Activated B cell treated with CpG ODN at 0.5 μM for 24 hours (primary cell): ENCODE data around the gene BICD1. TPM values are rescaled to one million over a fixed set of nuclear protein-coding genes. Genes with fewer than 3 reads are reported as not detected.

Experiments used
- ATAC-seq: fragments of 200-7000 bp; cut with Tn5 transposase; one replicate; pipeline ENCODE4 v1.10.0; 2021; ENCODE audit warnings: low read depth, mild to moderate bottlenecking, moderate library complexity
- CTCF ChIA-PET: fragments of 350-600 bp; sonication (Branson Sonifier 250); formaldehyde crosslinking; loops from one replicate; lab custom pipeline; 2021; ENCODE audit warnings: antibody characterized with exemption; lab: Charles Lee
- POLR2A ChIA-PET: fragments of 350-600 bp; sonication (Branson Sonifier 250); formaldehyde crosslinking; loops from one replicate; lab custom pipeline; 2021; ENCODE audit warnings: antibody characterized with exemption; lab: Charles Lee
- DNase-seq: peaks from one replicate; pipeline ENCODE4 v3.0.0; 2022
- H3K27ac Mint-ChIP-seq: one replicate; pipeline ENCODE4 v1.8.0; 2020; ENCODE audit warnings: mixed read lengths
- H3K27me3 Mint-ChIP-seq: one replicate; pipeline ENCODE4 v1.8.0; 2021; ENCODE audit warnings: mixed read lengths
- H3K36me3 Mint-ChIP-seq: one replicate; pipeline ENCODE4 v1.8.0; 2021; ENCODE audit warnings: low read depth, mixed read lengths
- H3K4me1 Mint-ChIP-seq: one replicate; pipeline ENCODE4 v1.8.0; 2021; ENCODE audit warnings: mixed read lengths
- H3K4me3 Mint-ChIP-seq: one replicate; pipeline ENCODE4 v1.8.0; 2020; ENCODE audit warnings: mild to moderate bottlenecking, mixed read lengths
- H3K9me3 Mint-ChIP-seq: one replicate; pipeline ENCODE4 v1.8.0; 2020; ENCODE audit warnings: mixed read lengths
- CTCF ChIP-seq: fragments of 200-600 bp; IDR thresholded peaks from one replicate; pipeline ENCODE4 v1.8.0; 2022; ENCODE audit warnings: antibody characterized with exemption, mild to moderate bottlenecking
- intact Hi-C: fragments of 100-400 bp; cut with micrococcal nuclease; formaldehyde crosslinking; loops from one replicate; pipeline ENCODE4 v1.15.1; 2024
- total RNA-seq: library from RNA; stranded (reverse); gene quantifications from 2 replicates; pipeline ENCODE4 v1.2.3, GENCODE V29; 2022

Gene BICD1
- total RNA-seq, 1 donor from 2014 or later: 67.6 TPM

DNA sequence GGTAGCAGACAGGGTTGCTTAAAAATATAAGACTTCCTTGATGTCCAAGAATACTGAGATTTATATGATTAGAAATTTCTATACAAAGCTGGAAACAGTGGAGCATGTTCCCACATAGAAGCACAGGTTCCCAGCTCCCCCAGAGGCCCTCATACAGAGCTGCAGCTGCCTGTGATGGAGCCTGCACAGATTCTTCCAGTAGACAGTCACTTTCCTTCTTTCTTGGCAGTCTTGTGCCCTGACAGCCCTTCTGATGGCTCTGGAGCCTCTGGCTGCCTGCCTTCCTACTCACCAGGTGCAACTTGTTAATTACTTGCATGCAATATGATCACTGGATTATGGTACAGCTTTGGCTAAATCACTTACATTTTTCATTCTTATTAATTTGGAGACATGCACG is 44.4 kb downstream of the BICD1 start:
- DNase-seq (no peak), ATAC-seq (no peak)
- no peaks in the 10 kb centered on the region for H3K27me3 Mint-ChIP-seq
- intact Hi-C loops: no loop called here
- H3K36me3 Mint-ChIP-seq: peaks cover 19% of the 10 kb centered on the region
- no peak overlapping the region for H3K27ac Mint-ChIP-seq
- H3K4me3 Mint-ChIP-seq: no peak overlapping the region
- H3K9me3 Mint-ChIP-seq: peaks cover 2% of the 10 kb centered on the region
- peaks cover 2% of the 10 kb centered on the region for H3K4me1 Mint-ChIP-seq
- ChIA-PET POLR2A (no interaction called here), CTCF (no interaction called here)
- TF ChIP-seq CTCF: no peak

GRCh38 chr12:32151552-32151951 is 44.9 kb downstream of the BICD1 start:
- ATAC-seq: no peak
- H3K36me3 Mint-ChIP-seq: peaks cover 19% of the 10 kb centered on the region
- CTCF ChIA-PET: no interaction called here
- DNase-seq: no peak
- TF ChIP-seq CTCF: no peak
- H3K4me1 Mint-ChIP-seq: peaks cover 2% of the 10 kb centered on the region
- no peak overlapping the region for H3K27ac Mint-ChIP-seq
- no peak overlapping the region for H3K4me3 Mint-ChIP-seq
- intact Hi-C loops: no loop called here
- H3K27me3 Mint-ChIP-seq: no peaks in the 10 kb centered on the region
- peaks cover 2% of the 10 kb centered on the region for H3K9me3 Mint-ChIP-seq
- POLR2A ChIA-PET: no interaction called here

DNA sequence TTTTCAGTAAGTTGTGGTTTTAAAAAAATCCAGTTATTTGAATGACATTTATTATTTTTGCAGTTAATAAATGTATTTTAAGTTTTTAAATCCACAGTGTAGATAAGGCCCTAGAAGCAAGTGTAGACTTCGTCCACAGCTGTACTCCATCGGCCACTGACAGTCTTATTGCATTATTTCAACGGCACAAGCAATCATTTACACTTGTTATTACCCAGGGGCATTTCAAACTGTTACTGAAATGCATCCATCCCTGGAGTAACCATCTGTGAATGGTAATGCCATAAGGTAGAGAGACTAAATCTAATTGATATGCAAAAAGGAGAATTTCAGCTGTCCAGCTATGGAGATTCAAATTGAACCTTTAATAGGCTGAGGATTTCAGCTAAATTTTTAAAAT is 48.4 kb downstream of the BICD1 start:
- DNase-seq (no peak), ATAC-seq (no peak)
- ChIA-PET CTCF (no interaction called here), POLR2A (no interaction called here)
- intact Hi-C loops: no loop called here
- no peaks in the 10 kb centered on the region for H3K27me3 Mint-ChIP-seq
- TF ChIP-seq CTCF: no peak
- no peak overlapping the region for H3K4me3 Mint-ChIP-seq
- peaks cover 19% of the 10 kb centered on the region for H3K36me3 Mint-ChIP-seq
- H3K27ac Mint-ChIP-seq: no peak overlapping the region
- H3K4me1 Mint-ChIP-seq: no peaks in the 10 kb centered on the region
- H3K9me3 Mint-ChIP-seq: no peaks in the 10 kb centered on the region

DNA sequence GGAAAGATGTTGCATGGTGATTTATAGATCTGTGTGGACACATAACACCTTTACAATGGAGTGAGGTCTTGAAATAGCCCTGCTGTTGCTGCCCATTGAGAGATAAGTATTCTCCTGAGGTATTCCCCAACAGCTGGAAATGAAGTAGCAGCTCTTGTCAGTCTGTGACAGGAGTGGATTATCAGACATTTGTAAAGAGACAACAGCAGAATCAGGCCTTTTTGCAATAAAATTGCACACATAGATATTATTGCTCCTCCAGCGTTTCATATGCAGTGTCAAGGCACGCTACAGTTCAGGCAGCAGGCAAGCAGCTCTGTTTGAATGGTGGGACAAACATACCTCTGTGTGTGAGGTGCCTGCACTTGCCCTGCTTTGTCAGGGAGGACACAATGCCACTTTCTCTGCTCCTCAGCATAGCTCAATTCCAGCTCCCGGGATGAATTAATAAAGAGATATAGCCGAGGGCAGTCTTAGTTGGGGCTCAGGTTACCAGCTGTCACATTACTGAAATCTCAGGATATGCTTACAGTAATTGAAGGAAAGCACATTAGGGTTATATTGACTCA is 49.4 kb downstream of the BICD1 start:
- TF ChIP-seq CTCF: no peak
- ATAC-seq: no peak
- Mint-ChIP-seq H3K4me1 (no peaks in the 10 kb centered on the region), H3K27ac (no peak overlapping the region), H3K36me3 (peaks cover 14% of the 10 kb centered on the region), H3K9me3 (no peaks in the 10 kb centered on the region), H3K4me3 (no peak overlapping the region), H3K27me3 (no peaks in the 10 kb centered on the region)
- CTCF ChIA-PET: no interaction called here
- no peak for DNase-seq
- intact Hi-C loops: no loop called here
- POLR2A ChIA-PET: no interaction called here

DNA sequence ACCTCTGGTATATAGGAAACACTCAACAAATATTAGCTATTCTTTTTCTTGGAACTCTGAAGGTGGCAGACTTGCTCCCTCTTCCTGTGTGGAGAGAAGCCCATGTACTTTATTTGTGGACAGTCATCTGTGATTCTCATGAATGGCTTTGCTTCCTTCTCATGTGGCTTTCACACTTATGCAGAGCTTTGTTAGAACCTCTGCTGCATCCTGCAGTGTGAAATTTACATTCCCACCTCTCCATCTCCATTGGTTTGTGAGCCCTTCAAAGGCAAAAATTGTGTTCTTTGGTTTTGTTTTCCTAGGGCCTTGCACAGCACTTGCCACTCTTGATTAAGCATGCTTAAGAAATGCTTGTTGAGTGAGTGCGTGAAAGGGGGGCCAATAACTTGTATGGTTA is 51.9 kb downstream of the BICD1 start:
- ChIA-PET POLR2A (interaction anchor here (0.6 kb wide), 1 partner anchor 429 kb away, joined by 4 read pairs; no protein-coding TSS in a partner anchor), CTCF (no interaction called here)
- TF ChIP-seq CTCF: no peak
- Mint-ChIP-seq H3K36me3 (peaks cover 10% of the 10 kb centered on the region), H3K27ac (no peak overlapping the region), H3K4me1 (no peaks in the 10 kb centered on the region), H3K27me3 (no peaks in the 10 kb centered on the region), H3K4me3 (no peak overlapping the region), H3K9me3 (no peaks in the 10 kb centered on the region)
- intact Hi-C loops: no loop called here
- DNase-seq (no peak), ATAC-seq (no peak)
